GM23338 (cell line): ENCODE measurements around the gene C1orf56. TPM values are rescaled to one million over a fixed set of nuclear protein-coding genes. Genes with fewer than 3 reads are reported as not detected.

Source experiments
- ATAC-seq: fragments of 200-7000 bp; cut with Tn5 transposase; 3 replicates; pipeline ENCODE4 v1.9.1; 2020
- DNase-seq: peaks from one replicate; pipeline ENCODE4 v3.0.0-alpha.2; 2015; ENCODE audit warnings: low spot score
- H2AFZ ChIP-seq: fragments of 200-600 bp; sonication (generic); 2 replicates; pipeline ENCODE4 v1.8.0; 2016; ENCODE audit warnings: antibody characterized with exemption, mild to moderate bottlenecking, moderate library complexity
- H3F3A ChIP-seq: fragments of 200-600 bp; sonication (generic); replicated peaks from 2 replicates; pipeline ENCODE4 v1.8.0; 2017; ENCODE audit warnings: antibody characterized with exemption, mixed run types, low read depth
- H3K27ac ChIP-seq: fragments of 200-600 bp; sonication (generic); 2 replicates; pipeline ENCODE4 v1.6.1; 2016; ENCODE audit warnings: low read depth
- H3K27me3 ChIP-seq: fragments of 200-600 bp; sonication (generic); 2 replicates; pipeline ENCODE4 v1.8.0; 2016; ENCODE audit warnings: mild to moderate bottlenecking, mixed run types, moderate library complexity; ENCODE audit not compliant: insufficient read depth
- H3K36me3 ChIP-seq: fragments of 200-600 bp; sonication (generic); 2 replicates; pipeline ENCODE4 v1.8.0; 2016; ENCODE audit warnings: mild to moderate bottlenecking; ENCODE audit not compliant: insufficient read depth
- H3K4me1 ChIP-seq: fragments of 200-600 bp; sonication (generic); 2 replicates; pipeline ENCODE4 v1.8.0; 2016; ENCODE audit warnings: mild to moderate bottlenecking, moderate library complexity; ENCODE audit not compliant: insufficient read depth
- H3K4me2 ChIP-seq: fragments of 200-600 bp; sonication (generic); 2 replicates; pipeline ENCODE4 v1.7.1; 2017; ENCODE audit warnings: mixed run types
- H3K4me3 ChIP-seq: fragments of 200-600 bp; sonication (generic); 2 replicates; pipeline ENCODE4 v1.6.1; 2016; ENCODE audit warnings: mixed run types
- H3K79me2 ChIP-seq: fragments of 200-600 bp; sonication (generic); replicated peaks from 2 replicates; pipeline ENCODE4 v1.8.0; 2017; ENCODE audit warnings: mild to moderate bottlenecking; ENCODE audit not compliant: insufficient read depth
- H3K9me2 ChIP-seq: fragments of 200-600 bp; sonication (generic); 2 replicates; pipeline ENCODE4 v1.8.0; 2017; ENCODE audit not compliant: insufficient read depth
- H4K20me1 ChIP-seq: fragments of 200-600 bp; sonication (generic); replicated peaks from 2 replicates; pipeline ENCODE4 v1.8.0; 2017; ENCODE audit warnings: mild to moderate bottlenecking; ENCODE audit not compliant: insufficient read depth
- H3K27ac Mint-ChIP-seq: 2 replicates; pipeline ENCODE4 v1.8.0; 2020; ENCODE audit warnings: inconsistent platforms, mild to moderate bottlenecking, moderate library complexity, mixed read lengths
- H3K27me3 Mint-ChIP-seq: 3 replicates; pipeline ENCODE4 v1.8.0; 2022; ENCODE audit warnings: low read depth, mild to moderate bottlenecking, moderate library complexity, mixed read lengths, inconsistent platforms; ENCODE audit not compliant: insufficient read depth, poor library complexity
- H3K36me3 Mint-ChIP-seq: 3 replicates; pipeline ENCODE4 v1.8.0; 2021; ENCODE audit warnings: low read depth, mild to moderate bottlenecking, inconsistent platforms, moderate library complexity, mixed read lengths
- H3K4me1 Mint-ChIP-seq: 3 replicates; pipeline ENCODE4 v1.8.0; 2020; ENCODE audit warnings: mild to moderate bottlenecking, inconsistent platforms, mixed read lengths
- H3K4me3 Mint-ChIP-seq: 3 replicates; pipeline ENCODE4 v1.8.0; 2021; ENCODE audit warnings: moderate library complexity, mild to moderate bottlenecking, inconsistent platforms, mixed read lengths
- H3K9me3 Mint-ChIP-seq: 3 replicates; pipeline ENCODE4 v1.8.0; 2020; ENCODE audit warnings: moderate library complexity, mild to moderate bottlenecking, inconsistent platforms, mixed read lengths
- CREB1 ChIP-seq: fragments of 250-450 bp; sonication (Bioruptor Pico); IDR thresholded peaks from 2 replicates; pipeline ENCODE4 v1.5.0; 2020; ENCODE audit warnings: low read depth, mild to moderate bottlenecking, moderate library complexity
- EZH2 ChIP-seq: fragments of 200-600 bp; sonication (generic); IDR thresholded peaks from one replicate; pipeline ENCODE4 v1.8.0; 2017; ENCODE audit warnings: antibody characterized with exemption, mild to moderate bottlenecking, low read depth; ENCODE audit not compliant: unreplicated experiment
- EZH2phosphoT487 ChIP-seq: fragments of 200-600 bp; sonication (generic); IDR thresholded peaks from one replicate; pipeline ENCODE4 v1.8.1; 2018; ENCODE audit warnings: antibody characterized with exemption; ENCODE audit not compliant: unreplicated experiment
- JUNB ChIP-seq: IDR thresholded peaks from one replicate; pipeline ENCODE4 v1.6.1; 2016; ENCODE audit warnings: antibody characterized with exemption; ENCODE audit not compliant: unreplicated experiment
- NANOG ChIP-seq: IDR thresholded peaks from 2 replicates; pipeline ENCODE4 v1.6.1; 2016; ENCODE audit warnings: antibody characterized with exemption, borderline replicate concordance
- POLR2AphosphoS5 ChIP-seq: IDR thresholded peaks from 2 replicates; pipeline ENCODE4 v1.6.1; 2016; ENCODE audit warnings: antibody characterized with exemption, low read depth
- STAT1 ChIP-seq: IDR thresholded peaks from one replicate; pipeline ENCODE4 v1.6.1; 2016; ENCODE audit warnings: antibody characterized with exemption; ENCODE audit not compliant: unreplicated experiment
- ZNF114 ChIP-seq: fragments of 250-450 bp; sonication (Bioruptor Pico); IDR thresholded peaks from 2 replicates; pipeline ENCODE4 v1.5.0; 2020; ENCODE audit warnings: mild to moderate bottlenecking, moderate library complexity
- ZNF331 ChIP-seq: fragments of 250-450 bp; sonication (Bioruptor Pico); IDR thresholded peaks from 2 replicates; pipeline ENCODE4 v1.5.0; 2020; ENCODE audit warnings: low read depth, mild to moderate bottlenecking, moderate library complexity
- polyA plus RNA-seq: library from polyadenylated mRNA; unstranded; fragments of >200 nt; fragmentation: Nextera tagmentation; extraction: Ambion mirVana; gene quantifications from 2 replicates; pipeline ENCODE4 v1.2.1, GENCODE V29; 2016
- total RNA-seq: library from RNA; depleted of rRNA; stranded (reverse); fragments of >200 nt; shearing (Covaris generic); gene quantifications from 2 replicates; pipeline ENCODE4 v1.2.3, GENCODE V29; 2014
- TF ChIP-seq, protein P1 (sequence below): IDR thresholded peaks from one replicate; pipeline ENCODE4 v1.6.1; 2018; ENCODE audit warnings: antibody characterized with exemption; ENCODE audit not compliant: unreplicated experiment
- TF ChIP-seq, protein P2 (sequence below), 2 experiments: fragments of 200-600 bp in 1 of 2; sonication (generic) in 1 of 2; conservative IDR thresholded peaks; 2 replicates each; pipeline versions ENCODE4 v1.5.1 to v1.6.1; 2016 to 2017; ENCODE audit warnings: antibody characterized with exemption in 2 of 2, low read depth in 2 of 2, mild to moderate bottlenecking in 2 of 2, moderate library complexity in 1 of 2
- TF ChIP-seq, protein P3 (sequence below): IDR thresholded peaks from 2 replicates; pipeline ENCODE4 v1.6.1; 2016; ENCODE audit warnings: antibody characterized with exemption

Gene C1orf56
- total and polyA plus RNA-seq, 2 experiments from 2014 or later: 3.9 to 27.8 TPM

DNA sequence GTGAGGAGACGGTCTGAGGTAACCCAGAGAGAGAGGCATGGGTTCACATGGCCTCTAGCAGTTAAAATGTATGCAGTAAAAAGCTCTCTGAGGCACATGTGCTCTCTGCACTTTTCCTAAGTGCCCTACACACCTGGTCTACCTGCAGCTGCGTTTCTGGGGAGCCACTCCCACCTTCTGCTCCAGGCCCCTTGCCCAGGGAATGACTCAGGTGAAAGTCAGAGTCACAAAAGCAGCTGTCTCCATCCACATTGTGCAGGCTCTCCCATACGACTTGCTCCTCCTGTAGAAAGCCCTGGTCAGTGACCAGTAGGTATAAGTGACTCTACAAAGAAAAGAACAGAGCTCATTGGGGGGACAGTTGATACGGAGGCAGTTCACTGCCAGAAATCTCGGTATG lies 49.6 kb upstream of the C1orf56 start:
- no peak overlapping the region for H2AFZ ChIP-seq
- H3F3A ChIP-seq: no peaks in the 10 kb centered on the region
- H3K9me2 ChIP-seq: no peaks in the 10 kb centered on the region

DNA sequence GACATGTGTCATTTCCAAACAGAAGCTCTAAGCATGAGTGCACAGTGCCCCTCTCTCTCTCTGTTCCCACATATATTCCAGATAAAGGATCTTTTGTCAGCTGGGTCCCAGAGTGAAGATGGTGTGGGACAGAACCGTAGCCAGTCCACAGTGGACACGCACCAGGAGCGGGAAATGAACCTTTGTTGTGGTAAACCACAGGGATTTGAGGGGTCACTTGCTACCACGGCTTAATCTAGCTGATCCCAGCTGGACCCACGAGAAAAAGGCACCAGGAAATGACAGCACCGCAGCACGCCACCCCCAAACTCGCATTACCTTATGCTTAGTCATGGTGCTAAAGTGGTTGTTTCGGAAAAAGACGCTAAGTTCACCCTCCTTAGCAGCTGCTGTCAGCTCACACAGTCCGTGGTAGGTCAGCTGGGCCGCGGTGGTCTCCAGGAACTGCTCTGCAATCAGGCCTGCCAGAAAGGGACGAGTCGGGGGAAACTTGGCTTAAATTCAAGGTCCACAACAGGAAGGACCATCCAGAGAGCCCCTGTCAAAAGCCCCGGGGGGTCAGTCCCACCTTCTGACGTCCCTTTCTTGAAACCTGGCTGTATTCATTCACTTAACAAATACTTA lies 48.4 kb upstream of the C1orf56 start:
- Histone ChIP-seq H3F3A (no peaks in the 10 kb centered on the region), H3K4me2 (no peak overlapping the region), H3K27ac (peak overlapping the region; percentile 63; the same call in 1 of the 2 replicates), H4K20me1 (no peaks in the 10 kb centered on the region), H3K27me3 (no peaks in the 10 kb centered on the region), H3K4me1 (no peaks in the 10 kb centered on the region), H2AFZ (no peak overlapping the region), H3K9me2 (no peaks in the 10 kb centered on the region), H3K36me3 (no peaks in the 10 kb centered on the region), H3K4me3 (no peak overlapping the region), H3K79me2 (no peaks in the 10 kb centered on the region)
- no peak overlapping the region for H3K4me3 Mint-ChIP-seq
- ATAC-seq: no peak
- peaks cover 12% of the 10 kb centered on the region for H3K27me3 Mint-ChIP-seq
- H3K4me1 Mint-ChIP-seq: peaks cover 11% of the 10 kb centered on the region
- H3K36me3 Mint-ChIP-seq: peaks cover 5% of the 10 kb centered on the region; the same call in 2 of the 3 replicates
- TF ChIP-seq CREB1 (CRISPR knock-in tag) (no peak), EZH2 (no peak), EZH2phosphoT487 (no peak), ZNF114 (CRISPR knock-in tag) (no peak), JUNB (no peak), NANOG (no peak), STAT1 (no peak)
- TF ChIP-seq, protein P1, sequence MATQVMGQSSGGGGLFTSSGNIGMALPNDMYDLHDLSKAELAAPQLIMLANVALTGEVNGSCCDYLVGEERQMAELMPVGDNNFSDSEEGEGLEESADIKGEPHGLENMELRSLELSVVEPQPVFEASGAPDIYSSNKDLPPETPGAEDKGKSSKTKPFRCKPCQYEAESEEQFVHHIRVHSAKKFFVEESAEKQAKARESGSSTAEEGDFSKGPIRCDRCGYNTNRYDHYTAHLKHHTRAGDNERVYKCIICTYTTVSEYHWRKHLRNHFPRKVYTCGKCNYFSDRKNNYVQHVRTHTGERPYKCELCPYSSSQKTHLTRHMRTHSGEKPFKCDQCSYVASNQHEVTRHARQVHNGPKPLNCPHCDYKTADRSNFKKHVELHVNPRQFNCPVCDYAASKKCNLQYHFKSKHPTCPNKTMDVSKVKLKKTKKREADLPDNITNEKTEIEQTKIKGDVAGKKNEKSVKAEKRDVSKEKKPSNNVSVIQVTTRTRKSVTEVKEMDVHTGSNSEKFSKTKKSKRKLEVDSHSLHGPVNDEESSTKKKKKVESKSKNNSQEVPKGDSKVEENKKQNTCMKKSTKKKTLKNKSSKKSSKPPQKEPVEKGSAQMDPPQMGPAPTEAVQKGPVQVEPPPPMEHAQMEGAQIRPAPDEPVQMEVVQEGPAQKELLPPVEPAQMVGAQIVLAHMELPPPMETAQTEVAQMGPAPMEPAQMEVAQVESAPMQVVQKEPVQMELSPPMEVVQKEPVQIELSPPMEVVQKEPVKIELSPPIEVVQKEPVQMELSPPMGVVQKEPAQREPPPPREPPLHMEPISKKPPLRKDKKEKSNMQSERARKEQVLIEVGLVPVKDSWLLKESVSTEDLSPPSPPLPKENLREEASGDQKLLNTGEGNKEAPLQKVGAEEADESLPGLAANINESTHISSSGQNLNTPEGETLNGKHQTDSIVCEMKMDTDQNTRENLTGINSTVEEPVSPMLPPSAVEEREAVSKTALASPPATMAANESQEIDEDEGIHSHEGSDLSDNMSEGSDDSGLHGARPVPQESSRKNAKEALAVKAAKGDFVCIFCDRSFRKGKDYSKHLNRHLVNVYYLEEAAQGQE: no peak
- TF ChIP-seq, protein P2, sequence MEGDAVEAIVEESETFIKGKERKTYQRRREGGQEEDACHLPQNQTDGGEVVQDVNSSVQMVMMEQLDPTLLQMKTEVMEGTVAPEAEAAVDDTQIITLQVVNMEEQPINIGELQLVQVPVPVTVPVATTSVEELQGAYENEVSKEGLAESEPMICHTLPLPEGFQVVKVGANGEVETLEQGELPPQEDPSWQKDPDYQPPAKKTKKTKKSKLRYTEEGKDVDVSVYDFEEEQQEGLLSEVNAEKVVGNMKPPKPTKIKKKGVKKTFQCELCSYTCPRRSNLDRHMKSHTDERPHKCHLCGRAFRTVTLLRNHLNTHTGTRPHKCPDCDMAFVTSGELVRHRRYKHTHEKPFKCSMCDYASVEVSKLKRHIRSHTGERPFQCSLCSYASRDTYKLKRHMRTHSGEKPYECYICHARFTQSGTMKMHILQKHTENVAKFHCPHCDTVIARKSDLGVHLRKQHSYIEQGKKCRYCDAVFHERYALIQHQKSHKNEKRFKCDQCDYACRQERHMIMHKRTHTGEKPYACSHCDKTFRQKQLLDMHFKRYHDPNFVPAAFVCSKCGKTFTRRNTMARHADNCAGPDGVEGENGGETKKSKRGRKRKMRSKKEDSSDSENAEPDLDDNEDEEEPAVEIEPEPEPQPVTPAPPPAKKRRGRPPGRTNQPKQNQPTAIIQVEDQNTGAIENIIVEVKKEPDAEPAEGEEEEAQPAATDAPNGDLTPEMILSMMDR (conservative IDR thresholded peaks at IDR 0.05; ENCODE audit: low read depth in 2 of 2): no peak
- TF ChIP-seq, protein P3, sequence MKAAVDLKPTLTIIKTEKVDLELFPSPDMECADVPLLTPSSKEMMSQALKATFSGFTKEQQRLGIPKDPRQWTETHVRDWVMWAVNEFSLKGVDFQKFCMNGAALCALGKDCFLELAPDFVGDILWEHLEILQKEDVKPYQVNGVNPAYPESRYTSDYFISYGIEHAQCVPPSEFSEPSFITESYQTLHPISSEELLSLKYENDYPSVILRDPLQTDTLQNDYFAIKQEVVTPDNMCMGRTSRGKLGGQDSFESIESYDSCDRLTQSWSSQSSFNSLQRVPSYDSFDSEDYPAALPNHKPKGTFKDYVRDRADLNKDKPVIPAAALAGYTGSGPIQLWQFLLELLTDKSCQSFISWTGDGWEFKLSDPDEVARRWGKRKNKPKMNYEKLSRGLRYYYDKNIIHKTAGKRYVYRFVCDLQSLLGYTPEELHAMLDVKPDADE: no peak
- DNase-seq: no peak
- H3K9me3 Mint-ChIP-seq: no peaks in the 10 kb centered on the region
- no peak overlapping the region for H3K27ac Mint-ChIP-seq

More for the DNA sequence above, 49.6 kb upstream of the C1orf56 start:
- DNase-seq: no peak
- H3K4me3 Mint-ChIP-seq: no peak overlapping the region
- no peak for ATAC-seq
- peaks cover 12% of the 10 kb centered on the region for H3K27me3 Mint-ChIP-seq
- no peak overlapping the region for H3K27ac Mint-ChIP-seq
- Histone ChIP-seq H3K4me3 (no peak overlapping the region), H3K27ac (no peak overlapping the region), H3K36me3 (no peaks in the 10 kb centered on the region), H3K4me2 (no peak overlapping the region), H3K79me2 (no peaks in the 10 kb centered on the region), H3K4me1 (no peaks in the 10 kb centered on the region), H4K20me1 (no peaks in the 10 kb centered on the region), H3K27me3 (no peaks in the 10 kb centered on the region)
- no peaks in the 10 kb centered on the region for H3K9me3 Mint-ChIP-seq
- TF ChIP-seq POLR2AphosphoS5 (no peak), CREB1 (CRISPR knock-in tag) (no peak), ZNF331 (no peak), JUNB (no peak)
- H3K36me3 Mint-ChIP-seq: peaks cover 5% of the 10 kb centered on the region; the same call in 2 of the 3 replicates
- H3K4me1 Mint-ChIP-seq: peaks cover 11% of the 10 kb centered on the region
